Panc1 (cell line): ENCODE results near the gene COL27A1. TPM values are rescaled to one million over a fixed set of nuclear protein-coding genes. Genes with fewer than 3 reads are reported as not detected.

Experiments used
- ATAC-seq: fragments of 200-7000 bp; cut with Tn5 transposase; 2 replicates; pipeline ENCODE4 v1.9.1; 2020; ENCODE audit warnings: mild to moderate bottlenecking, moderate library complexity
- BruUV-seq: library from RNA; stranded (reverse); fragments of 400-500 nt; replicated peaks from 2 replicates; lab custom pipeline; 2021; lab: Mats Ljungman, UMichigan
- CTCF ChIA-PET: fragments of 300-600 bp; sonication (Branson Sonifier 250); formaldehyde crosslinking; loops from one replicate; lab custom pipeline; 2022; ENCODE audit warnings: antibody characterized with exemption; lab: Charles Lee
- POLR2A ChIA-PET: fragments of 300-600 bp; sonication (Branson Sonifier 250); formaldehyde crosslinking; loops from one replicate; lab custom pipeline; 2022; ENCODE audit warnings: antibody characterized with exemption; lab: Charles Lee
- DNase-seq: peaks from one replicate; pipeline ENCODE4 v3.0.0-alpha.2; 2010; ENCODE audit warnings: low read depth, low spot score
- H3K27ac ChIP-seq: 2 replicates; pipeline ENCODE4 v1.5.1; 2011; ENCODE audit warnings: mild to moderate bottlenecking, low read length, inconsistent platforms
- H3K27me3 ChIP-seq: fragments of 200-500 bp; sonication (Bioruptor generic); 2 replicates; pipeline ENCODE4 v1.6.0; 2014; ENCODE audit warnings: low read length, inconsistent platforms; ENCODE audit not compliant: control insufficient read depth, insufficient read depth
- H3K36me3 ChIP-seq: fragments of 200-500 bp; sonication (Bioruptor generic); 2 replicates; pipeline ENCODE4 v1.5.1; 2014; ENCODE audit warnings: inconsistent platforms, mild to moderate bottlenecking, low read length, moderate library complexity; ENCODE audit not compliant: control insufficient read depth, insufficient read depth
- H3K4me1 ChIP-seq: 2 replicates; pipeline ENCODE4 v1.5.1; 2011; ENCODE audit warnings: inconsistent platforms, mild to moderate bottlenecking, low read length, moderate library complexity; ENCODE audit not compliant: control insufficient read depth, insufficient read depth
- H3K4me3 ChIP-seq, 2 experiments: 2 replicates each; pipeline ENCODE4 v1.5.1; 2011 to 2012; ENCODE audit warnings: low read depth in 2 of 2, low read length in 2 of 2, mild to moderate bottlenecking in 2 of 2, inconsistent platforms in 1 of 2, moderate library complexity in 1 of 2
- H3K9me3 ChIP-seq: fragments of 200-500 bp; sonication (Bioruptor generic); 2 replicates; pipeline ENCODE4 v1.5.1; 2014; ENCODE audit warnings: low read depth, mild to moderate bottlenecking, inconsistent platforms, low read length, moderate library complexity; ENCODE audit not compliant: control insufficient read depth, insufficient read depth
- POLR2AphosphoS5 ChIP-seq: IDR thresholded peaks from 2 replicates; pipeline ENCODE4 v1.6.1; 2012; ENCODE audit warnings: mild to moderate bottlenecking, low read depth, low read length, moderate library complexity
- REST ChIP-seq, 2 experiments: IDR thresholded peaks; 2 replicates each; pipeline ENCODE4 v1.6.1; 2011 to 2012; ENCODE audit warnings: low read depth in 2 of 2, control low read depth in 1 of 2, low read length in 1 of 2, mild to moderate bottlenecking in 1 of 2, moderate library complexity in 1 of 2; ENCODE audit not compliant: insufficient read depth in 1 of 2
- SIN3A ChIP-seq: IDR thresholded peaks from 2 replicates; pipeline ENCODE4 v1.6.1; 2012; ENCODE audit warnings: low read depth, mild to moderate bottlenecking, low read length, moderate library complexity, borderline replicate concordance; ENCODE audit not compliant: insufficient read depth
- TCF7L2 ChIP-seq: IDR thresholded peaks from 2 replicates; pipeline ENCODE4 v1.6.1; 2011; ENCODE audit warnings: mild to moderate bottlenecking, low read depth, low read length, inconsistent platforms
- in situ Hi-C: cut with HindIII; loops from 2 replicates; pipeline ENCODE4 v1.10.0; 2016; ENCODE audit warnings: low sequenced_read_pairs, low pct_unique_long_range_greater_than_20kb
- intact Hi-C: fragments of 100-400 bp; cut with micrococcal nuclease; formaldehyde crosslinking; loops from one replicate; pipeline ENCODE4 v1.10.0; 2022; ENCODE audit not compliant: unreplicated experiment
- total RNA-seq: library from RNA; stranded (reverse); gene quantifications from one replicate; pipeline ENCODE4 v1.2.1, GENCODE V29; 2021; ENCODE audit not compliant: unreplicated experiment
- TF ChIP-seq, protein P1 (sequence below): fragments of 450-650 bp; IDR thresholded peaks from 2 replicates; pipeline ENCODE4 v1.5.1; 2017; ENCODE audit warnings: mild to moderate bottlenecking

COL27A1 gene
- total RNA-seq, 1 experiment from 2014 or later: 5.1 TPM

DNA sequence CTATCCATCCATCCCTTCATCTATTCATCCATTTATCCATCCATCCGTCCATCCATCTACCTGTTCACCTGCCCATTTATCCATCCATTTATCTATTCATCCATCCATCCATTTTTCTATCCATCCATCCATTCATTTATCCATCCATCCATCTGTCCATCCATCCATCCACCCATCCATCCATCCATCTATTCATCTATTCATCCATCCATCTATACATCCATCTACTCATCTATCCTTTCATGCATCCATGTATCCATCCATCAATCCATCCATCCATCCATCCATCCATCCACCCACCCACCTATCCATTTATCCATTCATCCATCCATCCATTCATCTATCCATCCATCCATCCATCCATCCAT is 10.8 kb downstream of the COL27A1 start:
- no TSS peak for BruUV-seq
- in situ Hi-C loops: no loop called here
- Histone ChIP-seq H3K4me1 (peaks cover 4% of the 10 kb centered on the region), H3K36me3 (no peaks in the 10 kb centered on the region), H3K9me3 (no peaks in the 10 kb centered on the region), H3K27ac (no peak overlapping the region), H3K4me3 (no peak overlapping the region), H3K27me3 (no peaks in the 10 kb centered on the region)
- intact Hi-C loops: no loop called here
- TF ChIP-seq REST (IDR thresholded peaks at IDR 0.05; ENCODE audit: insufficient read depth in 1 of 2, low read depth in 2 of 2, low read length in 1 of 2): no peak
- TF ChIP-seq SIN3A: no peak
- no peak for TF ChIP-seq TCF7L2
- TF ChIP-seq POLR2AphosphoS5: no peak
- TF ChIP-seq, protein P1, sequence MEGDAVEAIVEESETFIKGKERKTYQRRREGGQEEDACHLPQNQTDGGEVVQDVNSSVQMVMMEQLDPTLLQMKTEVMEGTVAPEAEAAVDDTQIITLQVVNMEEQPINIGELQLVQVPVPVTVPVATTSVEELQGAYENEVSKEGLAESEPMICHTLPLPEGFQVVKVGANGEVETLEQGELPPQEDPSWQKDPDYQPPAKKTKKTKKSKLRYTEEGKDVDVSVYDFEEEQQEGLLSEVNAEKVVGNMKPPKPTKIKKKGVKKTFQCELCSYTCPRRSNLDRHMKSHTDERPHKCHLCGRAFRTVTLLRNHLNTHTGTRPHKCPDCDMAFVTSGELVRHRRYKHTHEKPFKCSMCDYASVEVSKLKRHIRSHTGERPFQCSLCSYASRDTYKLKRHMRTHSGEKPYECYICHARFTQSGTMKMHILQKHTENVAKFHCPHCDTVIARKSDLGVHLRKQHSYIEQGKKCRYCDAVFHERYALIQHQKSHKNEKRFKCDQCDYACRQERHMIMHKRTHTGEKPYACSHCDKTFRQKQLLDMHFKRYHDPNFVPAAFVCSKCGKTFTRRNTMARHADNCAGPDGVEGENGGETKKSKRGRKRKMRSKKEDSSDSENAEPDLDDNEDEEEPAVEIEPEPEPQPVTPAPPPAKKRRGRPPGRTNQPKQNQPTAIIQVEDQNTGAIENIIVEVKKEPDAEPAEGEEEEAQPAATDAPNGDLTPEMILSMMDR: no peak
- CTCF ChIA-PET: no interaction called here
- no peak for DNase-seq
- ATAC-seq: no peak
- POLR2A ChIA-PET: interaction anchor here (0.8 kb wide), 1 partner anchor 122 kb away, joined by 5 read pairs; no protein-coding TSS in a partner anchor

DNA sequence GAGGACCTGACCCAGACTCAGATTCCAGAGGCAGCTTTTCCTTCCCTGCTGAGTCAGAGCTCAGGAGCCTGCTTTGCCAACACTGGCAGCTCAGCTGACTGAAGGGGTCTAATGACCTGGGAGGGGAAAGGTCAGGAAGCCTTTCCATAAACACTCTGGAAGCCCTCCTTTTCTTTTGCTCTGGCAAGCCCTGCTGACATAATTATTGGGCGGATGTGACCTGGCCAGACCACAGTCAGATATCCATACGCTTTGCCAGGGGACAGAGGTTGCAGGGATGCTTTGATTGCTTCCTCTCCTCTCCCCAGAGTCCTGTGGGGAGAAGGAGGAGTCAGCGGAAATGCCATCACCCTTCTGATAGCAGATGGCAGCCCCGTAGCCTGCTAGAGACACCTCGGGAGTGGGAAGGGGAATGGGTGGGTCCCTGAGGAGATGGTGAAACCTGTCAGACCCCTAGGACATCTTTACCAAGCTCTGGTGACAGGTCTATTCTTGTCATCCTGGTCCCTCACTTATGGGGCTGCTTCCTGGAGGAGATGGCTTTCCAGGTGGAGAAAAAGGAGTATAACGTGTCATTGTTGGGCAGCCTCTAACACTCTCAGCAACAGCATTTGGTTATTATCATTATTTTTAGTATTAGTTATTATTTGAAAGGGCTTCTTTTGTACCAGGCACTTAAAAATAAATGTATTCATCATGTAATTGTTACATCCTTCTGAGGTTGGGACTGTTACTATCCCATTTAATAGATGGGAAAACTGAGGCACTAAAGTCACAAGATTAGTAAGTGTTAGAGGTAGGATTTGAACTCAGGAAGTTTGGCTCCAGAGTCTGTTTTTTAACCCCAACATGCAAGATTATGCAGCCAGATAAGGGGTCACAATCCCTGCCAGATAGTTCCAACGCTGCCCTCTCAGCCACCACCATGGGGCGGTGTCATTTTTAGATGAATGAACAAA is 11.6 kb downstream of the COL27A1 start:
- no TSS peak for BruUV-seq
- POLR2A ChIA-PET: interaction anchor here (0.8 kb wide), 1 partner anchor 121 kb away, joined by 5 read pairs; no protein-coding TSS in a partner anchor
- H3K27me3 ChIP-seq: no peaks in the 10 kb centered on the region
- intact Hi-C loops: no loop called here
- peaks cover 4% of the 10 kb centered on the region for H3K4me1 ChIP-seq
- no peak overlapping the region for H3K27ac ChIP-seq
- H3K4me3 ChIP-seq: no peak overlapping the region
- ATAC-seq (no peak), DNase-seq (no peak)
- TF ChIP-seq, protein P1: no peak
- no peak for TF ChIP-seq REST (IDR thresholded peaks at IDR 0.05; ENCODE audit: insufficient read depth in 1 of 2, low read depth in 2 of 2, low read length in 1 of 2)
- no peak for TF ChIP-seq SIN3A
- TF ChIP-seq POLR2AphosphoS5: no peak
- TF ChIP-seq TCF7L2: no peak
- CTCF ChIA-PET: no interaction called here
- in situ Hi-C loops: no loop called here
- no peaks in the 10 kb centered on the region for H3K9me3 ChIP-seq
- H3K36me3 ChIP-seq: no peaks in the 10 kb centered on the region
